ENCODE results near the gene XXYLT1.

GRCh38 chr3:195137638-195138588 lies 133.0 kb downstream of the XXYLT1 start:
- TF ChIP-seq POLR2A (IDR thresholded peaks at IDR 0.05) (no peak), POLR2AphosphoS5 (IDR thresholded peaks at IDR 0.05) (no peak)

Measured in spleen (tissue), 3 donors.